ENCODE measurements around the gene TTC9B. TPM values are rescaled to one million over a fixed set of nuclear protein-coding genes. Genes with fewer than 3 reads are reported as not detected.

TTC9B gene
- total and polyA plus RNA-seq, 2 of the 8 experiments (the other 6 are each of a cell fraction or from before 2014, with no cell fraction given) = 0.26 TPM; not detected in 1

DNA sequence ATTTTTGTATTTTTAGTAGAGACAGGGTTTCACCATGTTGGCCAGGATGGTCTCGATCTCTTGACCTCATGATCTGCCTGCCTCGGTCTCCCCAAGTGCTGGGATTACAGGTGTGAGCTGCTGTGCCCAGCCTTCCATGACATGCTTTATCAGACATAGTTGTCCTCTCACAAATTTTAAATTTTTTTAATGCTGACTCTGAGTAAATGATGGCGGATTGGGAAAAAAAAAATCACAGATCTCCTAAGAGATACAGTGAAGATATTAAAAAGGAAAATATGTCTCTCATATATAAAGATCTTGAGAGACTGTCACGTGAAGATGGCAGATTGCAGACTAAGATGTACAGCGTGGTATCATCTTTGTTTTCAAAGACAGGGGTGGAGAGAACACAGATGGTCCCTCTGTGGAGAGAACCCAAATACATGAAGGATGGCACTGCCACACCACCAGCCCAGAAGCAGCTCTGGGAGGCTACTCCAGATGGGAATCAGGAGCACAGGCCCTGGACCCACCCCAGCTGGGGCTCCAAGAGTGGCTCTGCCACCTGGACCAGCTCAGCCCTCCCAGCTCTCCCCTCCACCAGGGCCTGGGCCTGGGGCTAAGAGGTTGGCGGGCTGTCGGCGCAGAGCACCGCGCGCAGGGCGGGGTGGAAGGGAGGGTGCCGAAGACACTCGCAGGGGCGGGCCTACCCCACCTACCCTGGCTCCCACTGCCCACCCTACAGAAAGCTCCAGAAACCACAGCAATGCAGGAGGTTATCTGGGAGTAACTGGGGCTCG lies 28.3 kb upstream of the TTC9B start (continued):
- TF ChIP-seq GTF2F1 (IDR thresholded peaks at IDR 0.05; ENCODE audit: borderline replicate concordance, low read depth, low read length) = no peak

All from H1 (cell line).